Thoracic aorta (tissue), 2 donors: Measurements from ENCODE around the gene GALNT11. TPM values are rescaled to one million over a fixed set of nuclear protein-coding genes. Genes with fewer than 3 reads are reported as not detected.

Experiments used
- ATAC-seq: fragments of 150-250 bp; one replicate; pipeline ENCODE4 v1.8.0; 2017; ENCODE audit warnings: low read depth; ENCODE audit not compliant: insufficient number of reproducible peaks, low FRiP score
- DNase-seq: peaks from one replicate; pipeline ENCODE4 v3.0.0-alpha.2; 2020; ENCODE audit warnings: low spot score
- H3K27ac ChIP-seq, 2 donors: fragments of 200-600 bp; sonication (generic); 1 replicate in 1 of 2; 2 replicates in 1 of 2; pipeline ENCODE4 v1.5.1; 2016; ENCODE audit warnings: mild to moderate bottlenecking in 2 of 2, moderate library complexity in 2 of 2
- H3K27me3 ChIP-seq: fragments of 200-600 bp; sonication (generic); replicated peaks from 2 replicates; pipeline ENCODE4 v1.6.0; 2016; ENCODE audit warnings: mild to moderate bottlenecking; ENCODE audit not compliant: insufficient read depth
- H3K36me3 ChIP-seq: fragments of 200-600 bp; sonication (generic); one replicate; pipeline ENCODE4 v1.5.1; 2016
- H3K4me1 ChIP-seq, 2 donors: fragments of 200-600 bp; sonication (generic); 1 replicate in 1 of 2; 2 replicates in 1 of 2; pipeline versions ENCODE4 v1.5.1 to v1.6.0; 2016; ENCODE audit warnings: low read depth in 2 of 2, mild to moderate bottlenecking in 1 of 2; ENCODE audit not compliant: control insufficient read depth in 1 of 2
- H3K4me3 ChIP-seq: fragments of 200-600 bp; sonication (generic); 2 replicates; pipeline ENCODE4 v1.5.1; 2016; ENCODE audit warnings: mild to moderate bottlenecking
- H3K9me3 ChIP-seq: fragments of 200-600 bp; sonication (generic); 2 replicates; pipeline ENCODE4 v1.5.1; 2016
- total RNA-seq, 2 donors: library from RNA; depleted of rRNA; stranded (reverse); fragments of >200 nt; gene quantifications; one replicate each; pipeline versions ENCODE4 v1.1.0 to v1.2.3, GENCODE V29; 2016
- TF ChIP-seq, protein P1 (sequence below): fragments of 200-600 bp; sonication (generic); IDR thresholded peaks from one replicate; pipeline ENCODE4 v1.5.1; 2019; ENCODE audit warnings: antibody characterized with exemption

The GALNT11 gene
- total RNA-seq, 2 donors from 2014 or later, result 30.1 to 47.7 TPM

- Histone ChIP-seq H3K27ac (no peak overlapping the region), H3K36me3 (no peaks in the 10 kb centered on the region), H3K4me3 (no peak overlapping the region), H3K4me1 (peaks cover 0 to 4% of the 10 kb centered on the region in 2 donors), H3K9me3 (peaks cover 10% of the 10 kb centered on the region), H3K27me3 (no peaks in the 10 kb centered on the region)
- DNase-seq, result no peak
- TF ChIP-seq, protein P1, sequence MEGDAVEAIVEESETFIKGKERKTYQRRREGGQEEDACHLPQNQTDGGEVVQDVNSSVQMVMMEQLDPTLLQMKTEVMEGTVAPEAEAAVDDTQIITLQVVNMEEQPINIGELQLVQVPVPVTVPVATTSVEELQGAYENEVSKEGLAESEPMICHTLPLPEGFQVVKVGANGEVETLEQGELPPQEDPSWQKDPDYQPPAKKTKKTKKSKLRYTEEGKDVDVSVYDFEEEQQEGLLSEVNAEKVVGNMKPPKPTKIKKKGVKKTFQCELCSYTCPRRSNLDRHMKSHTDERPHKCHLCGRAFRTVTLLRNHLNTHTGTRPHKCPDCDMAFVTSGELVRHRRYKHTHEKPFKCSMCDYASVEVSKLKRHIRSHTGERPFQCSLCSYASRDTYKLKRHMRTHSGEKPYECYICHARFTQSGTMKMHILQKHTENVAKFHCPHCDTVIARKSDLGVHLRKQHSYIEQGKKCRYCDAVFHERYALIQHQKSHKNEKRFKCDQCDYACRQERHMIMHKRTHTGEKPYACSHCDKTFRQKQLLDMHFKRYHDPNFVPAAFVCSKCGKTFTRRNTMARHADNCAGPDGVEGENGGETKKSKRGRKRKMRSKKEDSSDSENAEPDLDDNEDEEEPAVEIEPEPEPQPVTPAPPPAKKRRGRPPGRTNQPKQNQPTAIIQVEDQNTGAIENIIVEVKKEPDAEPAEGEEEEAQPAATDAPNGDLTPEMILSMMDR, result no peak
- ATAC-seq, result peak; percentile 28
Observed at GRCh38 chr7:152085131-152085530, 59.7 kb downstream of the GALNT11 start.

DNA sequence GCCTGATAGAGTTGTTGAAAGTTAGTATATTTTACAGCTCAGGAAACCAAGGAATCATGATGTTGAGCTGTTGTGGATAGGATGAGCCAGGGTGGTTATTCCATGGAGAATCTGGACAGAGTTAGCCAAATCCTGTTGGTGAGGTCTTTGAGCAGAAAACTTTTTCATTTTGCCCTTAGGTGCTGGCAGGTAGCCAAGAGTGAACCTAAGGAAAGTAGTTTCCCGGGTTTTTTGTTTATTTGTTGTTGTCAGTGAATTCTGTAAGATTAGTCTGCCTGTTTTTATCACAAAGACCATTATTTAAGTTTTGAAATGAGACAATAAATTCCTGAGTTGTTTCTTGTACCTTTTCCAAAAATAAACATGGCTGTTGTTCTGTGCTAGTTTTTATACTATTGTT lies 61.0 kb downstream of the GALNT11 start:
- no peak for ATAC-seq
- no peak for DNase-seq
- H3K4me3 ChIP-seq, result no peak overlapping the region
- no peaks in the 10 kb centered on the region for H3K36me3 ChIP-seq
- peaks cover 10% of the 10 kb centered on the region for H3K9me3 ChIP-seq
- no peaks in the 10 kb centered on the region for H3K27me3 ChIP-seq
- TF ChIP-seq, protein P1, result no peak
- peaks cover 0 to 4% of the 10 kb centered on the region in 2 donors for H3K4me1 ChIP-seq
- no peak overlapping the region for H3K27ac ChIP-seq

DNA sequence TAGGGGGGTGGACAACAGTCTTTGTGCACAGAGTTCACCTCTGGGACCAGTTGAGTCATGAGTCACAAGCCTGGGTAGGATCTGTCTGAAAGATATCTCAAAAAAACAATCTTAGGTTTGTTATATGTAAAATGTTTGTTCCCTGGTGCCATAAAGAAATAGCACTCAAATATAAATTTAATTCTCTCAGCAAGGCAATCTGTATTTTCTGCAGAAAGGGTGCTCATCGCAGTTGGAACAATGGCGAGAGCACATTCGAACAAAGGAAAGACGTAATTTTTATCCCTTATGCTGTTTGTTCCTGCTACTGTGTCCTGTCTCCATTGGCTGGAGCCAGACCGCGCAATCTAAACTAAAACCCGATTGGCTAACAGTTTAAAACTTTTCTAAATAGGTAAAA lies 63.7 kb downstream of the GALNT11 start:
- H3K27me3 ChIP-seq, result no peaks in the 10 kb centered on the region

DNA sequence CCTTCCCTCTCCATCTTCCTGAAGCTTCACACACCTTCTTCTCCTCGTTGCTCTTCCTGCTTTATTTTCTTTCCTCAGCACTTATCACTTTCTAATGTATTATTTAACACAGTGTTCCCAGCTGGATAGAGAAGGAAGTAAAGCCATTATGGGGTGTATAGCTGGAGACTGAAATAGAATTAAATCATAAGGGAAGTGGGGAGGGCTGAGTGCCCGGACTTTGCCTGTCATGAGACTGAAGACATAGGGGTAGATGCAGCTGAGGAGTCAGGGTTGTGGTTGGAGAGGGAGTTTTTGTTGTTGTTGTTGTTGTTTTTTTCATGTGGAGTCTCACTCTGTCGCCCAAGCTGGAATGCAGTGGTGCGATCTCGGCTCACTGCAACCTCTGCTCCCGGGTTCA lies 65.3 kb downstream of the GALNT11 start:
- Histone ChIP-seq H3K4me3 (no peak overlapping the region), H3K4me1 (no peaks in the 10 kb centered on the region), H3K27me3 (no peaks in the 10 kb centered on the region), H3K27ac (no peak overlapping the region), H3K9me3 (peaks cover 10% of the 10 kb centered on the region), H3K36me3 (no peaks in the 10 kb centered on the region)
- TF ChIP-seq, protein P1, result no peak
- no peak for ATAC-seq
- DNase-seq, result no peak

More for the DNA sequence above, 63.7 kb downstream of the GALNT11 start:
- Histone ChIP-seq H3K36me3 (no peaks in the 10 kb centered on the region), H3K4me1 (no peaks in the 10 kb centered on the region), H3K9me3 (peaks cover 10% of the 10 kb centered on the region), H3K4me3 (no peak overlapping the region), H3K27ac (no peak overlapping the region)
- no peak for ATAC-seq
- TF ChIP-seq, protein P1, result no peak
- no peak for DNase-seq

DNA sequence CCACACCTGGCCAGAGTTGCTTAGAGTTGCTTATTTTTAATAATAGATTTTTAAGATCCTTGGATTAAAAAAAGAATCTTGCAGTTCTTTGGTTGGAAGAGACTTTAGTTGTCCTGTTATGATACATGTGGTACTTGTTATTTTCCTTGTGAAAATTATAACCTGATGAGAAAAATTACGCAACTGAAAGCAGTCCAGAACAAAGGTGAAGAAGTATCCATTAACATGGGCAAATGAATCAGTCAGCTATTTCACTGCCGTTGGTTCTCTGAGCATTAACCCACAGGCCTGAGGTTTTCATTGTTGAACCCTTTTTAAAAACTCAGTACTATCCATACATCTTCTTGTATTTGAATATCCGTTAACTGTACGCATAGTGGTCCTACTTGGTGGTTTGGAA lies 68.2 kb downstream of the GALNT11 start:
- Histone ChIP-seq H3K9me3 (peaks cover 8% of the 10 kb centered on the region), H3K4me3 (no peak overlapping the region), H3K27me3 (no peaks in the 10 kb centered on the region), H3K4me1 (no peaks in the 10 kb centered on the region), H3K36me3 (no peaks in the 10 kb centered on the region), H3K27ac (no peak overlapping the region)
- ATAC-seq, result no peak
- DNase-seq, result no peak
- TF ChIP-seq, protein P1, result no peak
